Kidney epithelial cell (primary cell): Measurements from ENCODE around the gene ARID3A. TPM values are rescaled to one million over a fixed set of nuclear protein-coding genes. Genes with fewer than 3 reads are reported as not detected.
"Not testable (repeated sequence)": the region's sequence is repeated elsewhere in the genome, so short reads cannot be mapped to it uniquely, and the experiment has no call there.

Experiments used
- DNase-seq: peaks from one replicate; pipeline ENCODE4 v3.0.0-alpha.2; 2010; ENCODE audit warnings: low read depth
- H3K27me3 ChIP-seq: 2 replicates; pipeline ENCODE4 v1.6.0; 2011; ENCODE audit warnings: low read length; ENCODE audit not compliant: control insufficient read depth, insufficient read depth
- H3K36me3 ChIP-seq: 2 replicates; pipeline ENCODE4 v1.5.1; 2011; ENCODE audit warnings: low read length; ENCODE audit not compliant: control insufficient read depth, insufficient read depth
- H3K4me3 ChIP-seq: 2 replicates; pipeline ENCODE4 v1.5.1; 2011; ENCODE audit warnings: low read depth, mild to moderate bottlenecking, control low read depth, low read length
- total RNA-seq: library from RNA; depleted of rRNA; stranded (reverse); fragments of >200 nt; gene quantifications from 2 replicates; pipeline ENCODE4 v1.2.3, GENCODE V29; 2015
- TF ChIP-seq, protein P1 (sequence below): IDR thresholded peaks from 2 replicates; pipeline ENCODE4 v1.5.1; 2011; ENCODE audit warnings: mild to moderate bottlenecking, moderate library complexity, low read length, control low read depth, inconsistent platforms; ENCODE audit not compliant: insufficient read depth, poor library complexity, severe bottlenecking

Gene ARID3A
- total RNA-seq, 1 donor from 2014 or later: 27.4 TPM

DNA sequence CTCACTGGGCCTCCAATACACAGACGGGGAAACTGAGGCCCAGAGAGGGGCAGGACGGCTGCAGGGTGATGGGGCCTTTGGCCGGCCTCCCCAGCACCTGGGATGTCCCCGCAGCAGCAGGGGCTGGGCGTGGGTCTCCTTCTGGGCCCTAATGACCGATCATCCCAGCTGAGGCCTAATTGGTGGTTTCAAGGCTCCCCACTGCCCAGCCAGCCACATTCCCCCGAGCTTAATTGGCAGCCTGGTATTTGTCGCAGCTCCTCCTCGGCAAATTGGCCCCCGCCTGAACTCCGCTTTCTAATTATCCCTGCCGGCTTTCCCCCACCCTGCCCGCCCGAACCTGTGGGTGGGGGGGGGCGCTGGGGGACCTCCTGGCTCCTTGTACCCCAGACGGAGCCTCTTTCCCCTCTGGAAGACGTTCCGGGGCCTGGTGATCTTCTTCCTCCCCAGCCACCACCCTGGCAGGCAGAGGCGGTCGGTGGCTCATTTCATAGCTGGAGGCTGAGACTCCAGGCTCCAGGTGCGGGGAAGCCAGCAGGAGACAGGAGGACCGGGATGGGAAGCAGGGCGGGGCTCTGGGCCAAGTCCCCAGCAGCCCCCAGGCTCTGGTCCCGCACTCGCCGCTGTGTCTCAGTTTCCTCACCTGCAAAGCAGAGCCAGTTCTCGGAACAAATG, 31.1 kb downstream of the ARID3A start:
- no peak for DNase-seq
- Histone ChIP-seq H3K4me3 (no peak overlapping the region), H3K36me3 (no peaks in the 10 kb centered on the region), H3K27me3 (no peaks in the 10 kb centered on the region)
- TF ChIP-seq, protein P1, sequence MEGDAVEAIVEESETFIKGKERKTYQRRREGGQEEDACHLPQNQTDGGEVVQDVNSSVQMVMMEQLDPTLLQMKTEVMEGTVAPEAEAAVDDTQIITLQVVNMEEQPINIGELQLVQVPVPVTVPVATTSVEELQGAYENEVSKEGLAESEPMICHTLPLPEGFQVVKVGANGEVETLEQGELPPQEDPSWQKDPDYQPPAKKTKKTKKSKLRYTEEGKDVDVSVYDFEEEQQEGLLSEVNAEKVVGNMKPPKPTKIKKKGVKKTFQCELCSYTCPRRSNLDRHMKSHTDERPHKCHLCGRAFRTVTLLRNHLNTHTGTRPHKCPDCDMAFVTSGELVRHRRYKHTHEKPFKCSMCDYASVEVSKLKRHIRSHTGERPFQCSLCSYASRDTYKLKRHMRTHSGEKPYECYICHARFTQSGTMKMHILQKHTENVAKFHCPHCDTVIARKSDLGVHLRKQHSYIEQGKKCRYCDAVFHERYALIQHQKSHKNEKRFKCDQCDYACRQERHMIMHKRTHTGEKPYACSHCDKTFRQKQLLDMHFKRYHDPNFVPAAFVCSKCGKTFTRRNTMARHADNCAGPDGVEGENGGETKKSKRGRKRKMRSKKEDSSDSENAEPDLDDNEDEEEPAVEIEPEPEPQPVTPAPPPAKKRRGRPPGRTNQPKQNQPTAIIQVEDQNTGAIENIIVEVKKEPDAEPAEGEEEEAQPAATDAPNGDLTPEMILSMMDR: no peak

DNA sequence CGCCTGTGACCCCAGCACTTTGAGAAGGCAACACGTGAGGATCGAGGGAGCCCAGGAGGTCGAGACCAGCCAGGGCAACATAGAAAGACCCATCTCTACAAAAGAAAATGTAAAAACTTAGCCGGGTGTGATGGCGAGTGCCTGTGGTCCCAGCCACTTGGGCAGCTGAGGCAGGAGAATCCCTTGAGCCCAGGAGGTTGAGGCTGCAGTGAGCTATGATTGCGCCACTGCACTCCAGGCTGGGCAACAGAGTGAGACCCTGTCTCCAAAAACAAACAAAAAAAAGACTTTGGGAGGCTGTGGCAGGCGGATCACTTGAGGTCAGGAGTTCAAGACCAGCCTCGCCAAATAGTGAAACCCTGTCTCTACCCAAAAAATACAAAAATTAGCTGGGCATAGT, 31.7 kb downstream of the ARID3A start:
- not testable (repeated sequence) for H3K27me3 ChIP-seq, H3K4me3 ChIP-seq, DNase-seq, H3K36me3 ChIP-seq

GRCh38 chr19:958967-959855, 33.4 kb downstream of the ARID3A start:
- Histone ChIP-seq H3K4me3 (no peak overlapping the region), H3K27me3 (no peaks in the 10 kb centered on the region), H3K36me3 (no peaks in the 10 kb centered on the region)
- peak; percentile 37 for DNase-seq
- TF ChIP-seq, protein P1: no peak

- no peak for DNase-seq
- TF ChIP-seq, protein P1: peak; percentile 3
- no peaks in the 10 kb centered on the region for H3K36me3 ChIP-seq
- no peaks in the 10 kb centered on the region for H3K27me3 ChIP-seq
- H3K4me3 ChIP-seq: no peak overlapping the region
These were observed 34.2 kb downstream of the ARID3A start for GRCh38 chr19:960020-960419.

DNA sequence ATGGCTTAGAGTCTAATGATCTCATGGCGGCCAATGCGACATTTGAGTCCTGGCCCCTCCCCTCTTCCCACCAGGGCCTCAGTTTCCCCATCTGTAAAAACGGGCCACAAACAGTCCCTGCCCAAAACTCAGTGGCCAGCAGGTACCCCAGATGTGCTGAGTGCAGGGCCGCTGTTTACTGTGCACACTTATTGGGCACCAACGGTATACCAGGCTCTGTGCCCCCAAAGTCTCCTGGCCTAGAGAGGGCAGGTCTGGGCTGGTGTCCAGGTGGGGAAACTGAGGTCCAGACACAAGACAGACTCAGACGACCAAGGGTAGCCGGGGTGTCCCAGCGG, 34.7 kb downstream of the ARID3A start:
- TF ChIP-seq, protein P1: no peak
- Histone ChIP-seq H3K4me3 (no peak overlapping the region), H3K27me3 (no peaks in the 10 kb centered on the region), H3K36me3 (no peaks in the 10 kb centered on the region)
- DNase-seq: no peak

- TF ChIP-seq, protein P1: no peak
- no peaks in the 10 kb centered on the region for H3K27me3 ChIP-seq
- H3K4me3 ChIP-seq: no peak overlapping the region
- DNase-seq: no peak
- no peaks in the 10 kb centered on the region for H3K36me3 ChIP-seq
These were observed 36.2 kb downstream of the ARID3A start for GRCh38 chr19:961866-962620.
